Measurements from ENCODE around the gene POLE2. TPM values are rescaled to one million over a fixed set of nuclear protein-coding genes. Genes with fewer than 3 reads are reported as not detected.
"Not testable (repeated sequence)": the region's sequence is repeated elsewhere in the genome, so short reads cannot be mapped to it uniquely, and the experiment has no call there.

Gene POLE2
- total RNA-seq, 2 experiments from 2014 or later, result 28.6 to 30.3 TPM

DNA sequence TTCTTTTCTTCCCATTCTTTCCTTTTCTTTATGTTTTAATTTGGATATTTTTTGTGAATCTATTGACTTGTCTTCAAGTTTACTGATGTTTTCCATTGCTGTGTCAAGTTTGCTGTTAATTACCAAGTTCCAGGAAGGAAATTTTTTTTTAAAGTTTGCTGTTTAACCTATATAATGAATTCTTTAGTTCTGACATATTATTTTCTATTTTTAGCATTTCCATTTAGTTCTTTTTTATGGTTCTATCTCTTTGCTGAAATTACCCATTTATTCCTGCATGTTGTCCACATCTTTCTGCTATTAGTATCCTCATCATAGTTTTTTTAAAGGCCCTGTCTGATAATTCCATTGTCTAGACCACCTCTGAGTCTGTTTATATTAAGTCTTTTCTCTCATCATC is 32.7 kb upstream of the POLE2 start:
- H3K36me3 ChIP-seq (ENCODE audit: insufficient read depth, low read length), result no peaks in the 10 kb centered on the region
- intact Hi-C loops (cut with micrococcal nuclease; ENCODE audit: unreplicated experiment), result no loop called here
- no peaks in the 10 kb centered on the region for H4K20me1 ChIP-seq (ENCODE audit: insufficient read depth, low read length)
- TF ChIP-seq EZH2phosphoT487 (IDR thresholded peaks at IDR 0.05; ENCODE audit: borderline replicate concordance, low read depth, low read length), result no peak
- TF ChIP-seq, protein P1, sequence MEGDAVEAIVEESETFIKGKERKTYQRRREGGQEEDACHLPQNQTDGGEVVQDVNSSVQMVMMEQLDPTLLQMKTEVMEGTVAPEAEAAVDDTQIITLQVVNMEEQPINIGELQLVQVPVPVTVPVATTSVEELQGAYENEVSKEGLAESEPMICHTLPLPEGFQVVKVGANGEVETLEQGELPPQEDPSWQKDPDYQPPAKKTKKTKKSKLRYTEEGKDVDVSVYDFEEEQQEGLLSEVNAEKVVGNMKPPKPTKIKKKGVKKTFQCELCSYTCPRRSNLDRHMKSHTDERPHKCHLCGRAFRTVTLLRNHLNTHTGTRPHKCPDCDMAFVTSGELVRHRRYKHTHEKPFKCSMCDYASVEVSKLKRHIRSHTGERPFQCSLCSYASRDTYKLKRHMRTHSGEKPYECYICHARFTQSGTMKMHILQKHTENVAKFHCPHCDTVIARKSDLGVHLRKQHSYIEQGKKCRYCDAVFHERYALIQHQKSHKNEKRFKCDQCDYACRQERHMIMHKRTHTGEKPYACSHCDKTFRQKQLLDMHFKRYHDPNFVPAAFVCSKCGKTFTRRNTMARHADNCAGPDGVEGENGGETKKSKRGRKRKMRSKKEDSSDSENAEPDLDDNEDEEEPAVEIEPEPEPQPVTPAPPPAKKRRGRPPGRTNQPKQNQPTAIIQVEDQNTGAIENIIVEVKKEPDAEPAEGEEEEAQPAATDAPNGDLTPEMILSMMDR (conservative IDR thresholded peaks at IDR 0.05; ENCODE audit: low read length), result no peak
- no peak overlapping the region for H2AFZ ChIP-seq (ENCODE audit: low read length)
- no peaks in the 10 kb centered on the region for H3K79me2 ChIP-seq (ENCODE audit: insufficient read depth, low read depth, low read length)
- no peaks in the 10 kb centered on the region for H3K9me2 ChIP-seq (ENCODE audit: insufficient read depth, low read length)
- ChIA-PET CTCF (ENCODE audit: unreplicated experiment) (no interaction called here), POLR2A (no interaction called here)
- no peak overlapping the region for H3K4me3 ChIP-seq (ENCODE audit: low read depth, low read length, poor library complexity, severe bottlenecking)
- H3K9me3 ChIP-seq (ENCODE audit: low read length), result no peaks in the 10 kb centered on the region; the same call in 1 of the 2 replicates
- no peaks in the 10 kb centered on the region for H3K4me1 ChIP-seq (ENCODE audit: insufficient read depth, low read length, poor library complexity, severe bottlenecking)
- no peak overlapping the region for H3K27ac ChIP-seq (ENCODE audit: low read depth, low read length, poor library complexity, severe bottlenecking)
- H3K4me2 ChIP-seq (ENCODE audit: low read length), result no peak overlapping the region
- no TSS peak for BruUV-seq (replicated peaks)
- no peak for DNase-seq (ENCODE audit: low spot score)

DNA sequence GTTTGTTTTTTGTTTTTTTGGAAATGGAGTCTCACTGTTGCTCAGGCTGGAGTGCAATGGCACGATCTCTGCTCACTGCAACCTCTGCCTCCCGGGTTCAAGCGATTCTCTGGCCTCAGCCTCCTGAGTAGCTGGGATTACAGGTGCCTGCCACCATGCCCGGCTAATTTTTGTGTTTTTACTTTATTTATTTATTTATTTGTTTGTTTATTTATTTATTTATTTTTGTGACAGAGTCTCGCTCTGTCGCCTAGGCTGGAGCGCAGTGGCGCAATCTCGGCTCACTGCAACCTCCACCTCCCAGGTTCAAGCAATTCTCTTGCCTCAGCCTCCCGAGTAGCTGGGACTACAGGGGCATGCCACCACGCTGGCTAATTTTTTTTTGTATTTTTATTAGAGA is 23.0 kb upstream of the POLE2 start:
- H2AFZ ChIP-seq (ENCODE audit: low read length); H3K9me3 ChIP-seq (ENCODE audit: low read length); H3K4me2 ChIP-seq (ENCODE audit: low read length); intact Hi-C loops (cut with micrococcal nuclease; ENCODE audit: unreplicated experiment); H3K36me3 ChIP-seq (ENCODE audit: insufficient read depth, low read length); DNase-seq (ENCODE audit: low spot score); CTCF ChIA-PET (ENCODE audit: unreplicated experiment); H3K4me3 ChIP-seq (ENCODE audit: low read depth, low read length, poor library complexity, severe bottlenecking); H3K4me1 ChIP-seq (ENCODE audit: insufficient read depth, low read length, poor library complexity, severe bottlenecking); H4K20me1 ChIP-seq (ENCODE audit: insufficient read depth, low read length); H3K9me2 ChIP-seq (ENCODE audit: insufficient read depth, low read length); H3K27ac ChIP-seq (ENCODE audit: low read depth, low read length, poor library complexity, severe bottlenecking); H3K79me2 ChIP-seq (ENCODE audit: insufficient read depth, low read depth, low read length); BruUV-seq (replicated peaks): not testable (repeated sequence)
- POLR2A ChIA-PET, result interaction anchor here (0.5 to 0.7 kb wide), 2 partner anchors 23 to 343 kb away, joined by 4 read pairs; no protein-coding TSS in a partner anchor

DNA sequence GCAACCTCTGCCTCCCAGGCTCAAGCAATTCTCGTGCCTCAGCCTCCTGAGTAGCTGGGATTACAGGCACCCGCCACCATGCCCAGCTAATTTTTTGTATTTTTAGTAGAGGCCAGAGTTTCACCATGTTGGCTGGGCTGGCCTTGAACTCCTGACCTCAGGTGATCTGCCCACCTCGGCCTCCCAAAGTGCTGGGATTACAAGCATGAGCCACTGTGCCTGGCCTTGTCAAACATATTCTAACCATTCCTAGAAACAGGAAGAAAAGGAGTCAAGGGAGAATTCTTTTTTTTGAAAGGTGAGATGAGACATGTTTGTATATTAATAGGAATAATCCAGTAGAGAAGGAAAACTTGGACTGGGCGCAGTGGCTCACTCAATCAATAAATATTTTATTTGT is 16.5 kb upstream of the POLE2 start:
- H3K4me3 ChIP-seq (ENCODE audit: low read depth, low read length, poor library complexity, severe bottlenecking); H3K9me3 ChIP-seq (ENCODE audit: low read length); H3K4me2 ChIP-seq (ENCODE audit: low read length); H3K36me3 ChIP-seq (ENCODE audit: insufficient read depth, low read length); H3K79me2 ChIP-seq (ENCODE audit: insufficient read depth, low read depth, low read length); H3K9me2 ChIP-seq (ENCODE audit: insufficient read depth, low read length); H3K27ac ChIP-seq (ENCODE audit: low read depth, low read length, poor library complexity, severe bottlenecking); DNase-seq (ENCODE audit: low spot score); intact Hi-C loops (cut with micrococcal nuclease; ENCODE audit: unreplicated experiment); H4K20me1 ChIP-seq (ENCODE audit: insufficient read depth, low read length); H2AFZ ChIP-seq (ENCODE audit: low read length); BruUV-seq (replicated peaks); H3K4me1 ChIP-seq (ENCODE audit: insufficient read depth, low read length, poor library complexity, severe bottlenecking); CTCF ChIA-PET (ENCODE audit: unreplicated experiment): not testable (repeated sequence)
- POLR2A ChIA-PET, result interaction anchor here (1.1 to 1.9 kb wide), 2 partner anchors 9 to 62 kb away, joined by 4 to 12 read pairs; no protein-coding TSS in a partner anchor

DNA sequence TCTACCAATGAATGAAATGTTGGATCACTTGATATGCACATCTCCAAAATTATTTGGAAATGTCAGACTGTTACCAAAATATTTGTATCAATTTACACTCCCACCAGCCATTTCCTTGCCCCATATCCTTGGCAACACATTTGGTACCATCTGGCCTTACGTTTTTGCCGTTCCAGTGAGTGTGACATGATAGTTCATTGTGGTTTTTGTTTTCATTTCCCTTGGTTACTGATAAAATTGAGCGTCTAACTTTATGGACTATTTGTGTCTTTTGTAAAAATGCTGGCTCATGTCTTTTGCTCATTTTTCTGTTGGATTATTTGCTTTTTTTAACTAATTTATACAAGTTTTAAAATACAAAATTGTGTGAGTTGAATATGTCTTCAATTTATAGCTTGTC is 16.0 kb upstream of the POLE2 start:
- Histone ChIP-seq H3K4me3 (ENCODE audit: low read depth, low read length, poor library complexity, severe bottlenecking) (no peak overlapping the region), H3K36me3 (ENCODE audit: insufficient read depth, low read length) (no peaks in the 10 kb centered on the region), H3K4me1 (ENCODE audit: insufficient read depth, low read length, poor library complexity, severe bottlenecking) (no peaks in the 10 kb centered on the region), H3K4me2 (ENCODE audit: low read length) (no peak overlapping the region), H2AFZ (ENCODE audit: low read length) (no peak overlapping the region), H3K27ac (ENCODE audit: low read depth, low read length, poor library complexity, severe bottlenecking) (no peak overlapping the region), H4K20me1 (ENCODE audit: insufficient read depth, low read length) (no peaks in the 10 kb centered on the region), H3K9me2 (ENCODE audit: insufficient read depth, low read length) (no peaks in the 10 kb centered on the region), H3K79me2 (ENCODE audit: insufficient read depth, low read depth, low read length) (no peaks in the 10 kb centered on the region), H3K9me3 (ENCODE audit: low read length) (no peaks in the 10 kb centered on the region)
- no TSS peak for BruUV-seq (replicated peaks)
- intact Hi-C loops (cut with micrococcal nuclease; ENCODE audit: unreplicated experiment), result no loop called here
- POLR2A ChIA-PET, result interaction anchor here (0.6 to 1.4 kb wide), 3 partner anchors 16 to 68 kb away, joined by 3 to 7 read pairs (median 4); partner anchors contain the start of gene POLE2
- TF ChIP-seq, protein P1 (conservative IDR thresholded peaks at IDR 0.05; ENCODE audit: low read length), result no peak
- no peak for TF ChIP-seq EZH2phosphoT487 (IDR thresholded peaks at IDR 0.05; ENCODE audit: borderline replicate concordance, low read depth, low read length)
- no peak for DNase-seq (ENCODE audit: low spot score)
- CTCF ChIA-PET (ENCODE audit: unreplicated experiment), result no interaction called here

Data from OCI-LY7 (cell line).